D721Med (cell line): Measurements from ENCODE around the gene ANO9.

Experiments
- DNase-seq: peaks from one replicate; pipeline ENCODE4 v3.0.0; 2011; ENCODE audit warnings: low spot score; ENCODE audit not compliant: insufficient read length
- FAIRE-seq: peaks from 2 replicates; lab custom pipeline; 2011; peaks lifted over from hg19 to GRCh38; lab: Jason Lieb, UNC
- CTCF ChIP-seq: IDR thresholded peaks from 2 replicates; pipeline ENCODE4 v1.5.1; 2012; ENCODE audit warnings: mild to moderate bottlenecking, control low read depth; ENCODE audit not compliant: insufficient read depth; ENCODE audit errors: missing control alignments

The ANO9 gene

GRCh38 chr11:475941-476340 is 34.1 kb upstream of the ANO9 start:
- no peak for DNase-seq
- no peak for TF ChIP-seq CTCF
- no peak for FAIRE-seq

DNA sequence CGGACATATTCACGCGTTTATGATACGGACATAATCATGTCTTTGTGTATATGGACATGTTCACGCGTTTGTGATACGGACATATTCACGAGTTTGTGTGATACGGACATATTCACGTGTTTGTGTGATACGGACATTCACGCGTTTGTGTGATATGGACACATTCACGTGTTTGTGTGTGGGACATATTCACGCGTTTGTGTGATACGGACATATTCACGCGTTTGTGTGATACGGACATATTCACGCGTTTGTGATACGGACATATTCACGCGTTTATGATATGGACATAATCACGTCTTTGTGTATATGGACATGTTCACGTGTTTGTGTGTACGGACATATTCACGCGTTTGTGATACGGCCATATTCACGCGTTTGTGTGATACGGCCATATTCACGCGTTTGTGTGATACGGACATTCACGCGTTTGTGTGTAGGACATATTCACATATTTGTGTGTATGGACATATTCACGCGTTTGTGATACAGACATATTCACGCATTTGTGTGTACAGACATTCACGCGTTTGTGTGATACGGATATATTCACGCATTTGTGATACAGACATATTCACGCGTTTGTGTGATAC is 33.2 kb upstream of the ANO9 start:
- DNase-seq (no peak), FAIRE-seq (no peak)
- no peak for TF ChIP-seq CTCF

GRCh38 chr11:473962-474785 is 32.4 kb upstream of the ANO9 start:
- no peak for TF ChIP-seq CTCF
- FAIRE-seq: no peak
- no peak for DNase-seq

GRCh38 chr11:473415-473814 is 31.6 kb upstream of the ANO9 start:
- DNase-seq (no peak), FAIRE-seq (no peak)
- no peak for TF ChIP-seq CTCF

DNA sequence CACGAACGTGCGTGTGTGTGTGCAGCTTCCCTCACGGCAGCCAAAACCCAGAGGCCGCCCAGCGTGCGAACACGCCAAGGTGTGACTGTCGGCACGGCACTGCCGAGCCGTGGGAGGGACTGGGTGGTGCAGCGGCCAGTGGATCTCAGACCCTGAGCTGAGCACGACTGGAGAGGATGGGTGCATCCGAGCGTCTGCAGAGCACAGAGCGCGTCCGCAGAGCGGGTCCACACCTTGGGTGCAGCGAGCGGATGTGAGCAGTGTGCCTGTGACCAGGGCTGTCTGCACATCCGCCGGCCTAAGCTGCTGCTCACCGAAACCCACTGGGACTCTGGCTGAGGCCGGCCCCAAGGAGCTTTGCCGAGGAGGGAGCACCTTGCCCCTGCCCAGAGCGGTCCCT is 31.0 kb upstream of the ANO9 start:
- DNase-seq (no peak), FAIRE-seq (no peak)
- TF ChIP-seq CTCF: no peak

DNA sequence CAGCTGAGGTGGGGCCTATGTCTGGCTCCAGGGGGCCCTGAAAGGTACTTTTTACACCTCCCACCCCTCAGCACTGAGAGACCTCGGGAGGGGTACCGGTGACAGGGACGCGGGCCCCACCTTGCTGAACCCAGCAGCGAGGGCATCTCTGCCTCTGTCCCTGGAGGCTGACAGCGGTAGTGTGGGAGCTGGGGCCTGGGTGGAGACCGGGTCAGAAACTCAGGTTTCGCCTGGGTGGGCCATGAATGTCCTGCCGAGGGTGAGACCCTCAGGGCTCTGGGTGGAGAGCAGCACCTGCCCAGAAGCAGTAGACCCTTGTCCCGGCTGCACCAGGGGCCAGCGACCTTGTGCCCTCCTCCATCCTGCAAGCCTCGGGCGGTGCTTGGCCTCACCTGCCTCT is 30.5 kb upstream of the ANO9 start:
- FAIRE-seq (no peak), DNase-seq (no peak)
- TF ChIP-seq CTCF: no peak
